Right lobe of liver (tissue), 6 donors: ENCODE measurements around the gene GSTO2. TPM values are rescaled to one million over a fixed set of nuclear protein-coding genes. Genes with fewer than 3 reads are reported as not detected.

Experiments
- ATAC-seq, 4 donors: fragments of 200-7000 bp; cut with Tn5 transposase; one replicate each; pipeline ENCODE4 v1.9.1; 2020; ENCODE audit warnings: mild to moderate bottlenecking in 4 of 4, moderate library complexity in 4 of 4
- DNase-seq, 3 donors: peaks; one replicate each; pipeline ENCODE4 v3.0.0-alpha.2; 2020
- H3K27ac ChIP-seq, 3 donors: fragments of 200-600 bp; one replicate each; pipeline ENCODE4 v1.8.0; 2022
- H3K27me3 ChIP-seq, 2 donors: fragments of 200-600 bp; one replicate each; pipeline ENCODE4 v1.8.0; 2022
- H3K36me3 ChIP-seq, 4 donors: fragments of 200-600 bp; sonication (generic) in 1 of 4; one replicate each; pipeline versions ENCODE4 v1.5.1 to v1.8.0; 2017 to 2022; ENCODE audit warnings: control low read depth in 1 of 4
- H3K4me1 ChIP-seq, 4 donors: fragments of 200-600 bp; sonication (generic) in 1 of 4; one replicate each; pipeline versions ENCODE4 v1.5.1 to v1.8.0; 2017 to 2022; ENCODE audit warnings: control low read depth in 1 of 4
- H3K4me3 ChIP-seq, 3 donors: fragments of 200-600 bp; one replicate each; pipeline ENCODE4 v1.8.0; 2022
- H3K9me3 ChIP-seq, 4 donors: fragments of 200-600 bp; sonication (generic) in 1 of 4; one replicate each; pipeline versions ENCODE4 v1.5.1 to v1.8.0; 2017 to 2022; ENCODE audit warnings: control low read depth in 1 of 4
- POLR2A ChIP-seq: fragments of 450-650 bp; IDR thresholded peaks from one replicate; pipeline ENCODE4 v1.6.1; 2017; ENCODE audit warnings: antibody characterized with exemption, mild to moderate bottlenecking
- WGBS: methylation state at CpG from one replicate; pipeline ENCODE4 v1.1.6; 2018; ENCODE audit warnings: low coverage, low lambda C conversion rate; ENCODE audit not compliant: insufficient coverage; ENCODE audit errors: missing lambda C conversion rate; 5-methylcytosine and 5-hydroxymethylcytosine counted together
- intact Hi-C, 2 donors: fragments of 100-400 bp; cut with DNase I; formaldehyde crosslinking; loops; one replicate each; pipeline versions ENCODE4 v1.11.2 to v1.14.1; 2022
- total RNA-seq, 6 experiments: library from RNA; depleted of rRNA in 2 of 6; stranded (reverse); fragments of >200 nt in 2 of 6; fragmentation: NEBNext Ultra II Directional in 3 of 6; extraction: Animal tissue kit (Norgen Biotek cat#: 25700) in 3 of 6; gene quantifications; one replicate each; pipeline versions ENCODE4 v1.1.0 to v1.2.4, GENCODE V29; 2016 to 2023
- TF ChIP-seq, protein P1 (sequence below), 4 donors: fragments of 200-600 bp in 3 of 4; fragments of 450-650 bp in 1 of 4; IDR thresholded peaks; one replicate each; pipeline versions ENCODE4 v1.5.1 to v1.8.0; 2016 to 2022; ENCODE audit warnings: antibody characterized with exemption in 4 of 4, mild to moderate bottlenecking in 2 of 4
- donor health status: DM: no; HTN: yes; CAD: no.
- donor health status: DM: no; HTN: no; CAD: no.
- donor health status: DM: no; HTN: no; CAD: no.
- donor health status: DM: no; HTN: yes; CAD: no.
- donor health status: DM: no; HTN: yes; CAD: no.

Gene GSTO2
- total RNA-seq, 6 experiments from 2014 or later, result 1.4 to 5.3 (median 2.8) TPM

DNA sequence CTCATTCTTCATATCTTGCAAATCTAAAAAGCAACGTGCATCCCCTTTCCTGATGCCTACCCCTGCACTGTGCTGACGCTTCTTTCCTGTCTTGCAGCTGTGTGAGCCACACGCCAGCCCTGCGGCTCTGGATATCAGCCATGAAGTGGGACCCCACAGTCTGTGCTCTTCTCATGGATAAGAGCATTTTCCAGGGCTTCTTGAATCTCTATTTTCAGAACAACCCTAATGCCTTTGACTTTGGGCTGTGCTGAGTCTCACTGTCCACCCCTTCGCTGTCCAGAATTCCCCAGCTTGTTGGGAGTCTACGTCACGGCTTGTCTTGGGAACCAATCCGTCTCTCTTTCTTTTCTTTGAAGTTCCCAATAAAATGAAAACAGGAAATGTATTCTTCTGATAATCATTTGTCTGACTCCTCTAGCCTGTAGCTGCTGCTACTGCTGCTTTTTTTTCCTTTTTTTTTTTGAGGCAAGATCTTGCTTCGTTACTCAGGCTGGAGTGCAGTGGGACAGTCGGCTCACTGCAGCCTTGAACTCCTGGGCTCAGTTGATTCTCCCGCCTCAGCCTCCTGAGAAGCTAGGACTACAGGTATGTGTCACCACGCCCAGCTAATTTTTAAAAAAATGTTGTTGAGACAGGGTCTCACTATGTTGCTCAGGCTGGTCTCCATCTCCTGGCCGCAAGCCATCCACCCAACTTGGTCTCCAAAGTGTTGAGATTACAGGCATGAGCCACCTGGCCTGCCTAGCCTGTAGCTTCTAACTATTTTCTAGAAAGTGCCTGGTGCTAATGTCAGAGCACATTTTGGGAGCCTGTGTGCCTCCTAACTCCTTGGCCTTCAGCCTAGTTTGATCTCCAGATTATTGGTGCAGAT, 30.3 kb downstream of the GSTO2 start:
- peak overlapping the region; percentile 59 to 83 (median 83) for H3K27ac ChIP-seq
- no peak overlapping the region for H3K4me3 ChIP-seq
- H3K36me3 ChIP-seq, result no peaks in the 10 kb centered on the region
- H3K9me3 ChIP-seq, result no peaks in the 10 kb centered on the region
- WGBS, result 60% methylated on average over 12 of the region's 13 CpGs
- DNase-seq (no peak), ATAC-seq (peak; percentile 29 to 63 (median 40))
- TF ChIP-seq, protein P1, sequence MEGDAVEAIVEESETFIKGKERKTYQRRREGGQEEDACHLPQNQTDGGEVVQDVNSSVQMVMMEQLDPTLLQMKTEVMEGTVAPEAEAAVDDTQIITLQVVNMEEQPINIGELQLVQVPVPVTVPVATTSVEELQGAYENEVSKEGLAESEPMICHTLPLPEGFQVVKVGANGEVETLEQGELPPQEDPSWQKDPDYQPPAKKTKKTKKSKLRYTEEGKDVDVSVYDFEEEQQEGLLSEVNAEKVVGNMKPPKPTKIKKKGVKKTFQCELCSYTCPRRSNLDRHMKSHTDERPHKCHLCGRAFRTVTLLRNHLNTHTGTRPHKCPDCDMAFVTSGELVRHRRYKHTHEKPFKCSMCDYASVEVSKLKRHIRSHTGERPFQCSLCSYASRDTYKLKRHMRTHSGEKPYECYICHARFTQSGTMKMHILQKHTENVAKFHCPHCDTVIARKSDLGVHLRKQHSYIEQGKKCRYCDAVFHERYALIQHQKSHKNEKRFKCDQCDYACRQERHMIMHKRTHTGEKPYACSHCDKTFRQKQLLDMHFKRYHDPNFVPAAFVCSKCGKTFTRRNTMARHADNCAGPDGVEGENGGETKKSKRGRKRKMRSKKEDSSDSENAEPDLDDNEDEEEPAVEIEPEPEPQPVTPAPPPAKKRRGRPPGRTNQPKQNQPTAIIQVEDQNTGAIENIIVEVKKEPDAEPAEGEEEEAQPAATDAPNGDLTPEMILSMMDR (IDR thresholded peaks at IDR 0.05), result no peak
- TF ChIP-seq POLR2A, result no peak
- intact Hi-C loops, result no loop called here
- H3K4me1 ChIP-seq, result peaks cover 0 to 9% (median 0%) of the 10 kb centered on the region in 4 donors
- H3K27me3 ChIP-seq, result no peaks in the 10 kb centered on the region

DNA sequence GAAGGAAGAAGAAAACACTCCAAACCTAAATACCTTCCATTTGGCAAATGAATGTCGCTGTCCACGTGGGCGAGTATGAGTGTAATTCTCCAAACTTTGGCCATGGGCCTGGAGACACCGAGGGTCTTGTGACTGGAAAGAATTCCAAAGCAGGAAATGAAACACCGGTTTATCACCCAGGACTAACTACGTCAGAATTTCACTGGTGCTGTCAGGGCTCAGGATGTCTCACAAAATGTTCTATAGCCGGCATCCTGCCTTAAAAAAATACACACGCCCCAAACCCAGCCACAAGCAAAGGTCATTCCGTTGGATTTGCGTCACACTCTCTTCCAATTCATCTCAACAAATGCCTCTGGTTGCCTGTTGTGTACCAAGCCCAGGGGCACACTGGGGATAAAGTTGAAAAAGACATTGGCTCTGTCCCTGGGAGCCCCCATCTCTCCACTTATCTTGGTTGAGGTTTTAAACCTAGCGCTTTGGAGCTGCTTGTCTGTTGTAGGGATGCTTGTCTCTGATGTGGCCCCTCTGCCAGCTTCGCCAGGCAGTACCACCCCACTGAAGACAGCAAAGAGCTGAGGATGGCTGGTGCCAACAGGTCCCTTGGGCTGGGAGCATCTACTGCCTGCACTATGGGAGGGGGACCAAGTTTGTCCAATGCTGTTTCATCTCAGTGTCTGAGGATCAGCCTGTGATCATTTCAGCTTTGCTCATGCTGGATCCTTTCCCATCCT, 31.2 kb downstream of the GSTO2 start:
- WGBS, result 70% methylated on average over 6 of the region's 12 CpGs

DNA sequence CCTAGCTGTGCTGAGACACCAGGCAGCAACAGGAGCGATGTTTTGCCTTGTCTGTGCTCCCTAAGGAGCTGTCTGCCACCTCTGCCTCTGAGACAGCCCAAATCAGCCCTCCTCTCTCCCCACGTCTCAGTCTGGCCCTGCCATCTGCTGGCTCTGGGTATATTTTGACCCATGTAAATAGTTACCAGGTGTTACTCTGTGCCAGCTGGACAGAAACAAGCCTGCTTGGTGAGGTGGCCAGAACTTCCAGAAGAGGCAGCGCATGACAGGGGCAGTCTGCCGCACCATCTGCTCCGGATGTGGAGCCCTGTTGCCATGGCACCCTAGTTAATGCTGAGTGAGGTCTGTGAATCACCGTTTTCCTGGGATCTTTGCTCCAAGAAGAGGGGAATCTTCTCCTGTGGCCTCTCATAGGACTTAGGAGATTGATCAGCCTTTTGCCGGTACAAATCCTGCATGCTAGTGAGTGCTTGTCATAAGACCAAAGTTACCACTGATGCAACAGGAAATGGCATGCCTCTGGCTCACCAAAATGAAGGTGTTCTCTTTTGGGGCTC, 31.8 kb downstream of the GSTO2 start:
- DNase-seq (peak in 1 of 3 donors; percentile 44), ATAC-seq (peak; percentile 56 to 75 (median 58))
- Histone ChIP-seq H3K4me1 (peaks cover 0 to 9% (median 0%) of the 10 kb centered on the region in 4 donors), H3K27me3 (no peaks in the 10 kb centered on the region), H3K4me3 (no peak overlapping the region), H3K9me3 (no peaks in the 10 kb centered on the region), H3K27ac (peak overlapping the region; percentile 61 to 80 (median 63)), H3K36me3 (no peaks in the 10 kb centered on the region)
- no peak for TF ChIP-seq POLR2A
- TF ChIP-seq, protein P1 (IDR thresholded peaks at IDR 0.05), result no peak
- 29% methylated on average over 5 of the region's 7 CpGs for WGBS
- intact Hi-C loops, result no loop called here

More for the DNA sequence above, 31.2 kb downstream of the GSTO2 start:
- peaks cover 0 to 9% (median 0%) of the 10 kb centered on the region in 4 donors for H3K4me1 ChIP-seq
- TF ChIP-seq POLR2A, result no peak
- TF ChIP-seq, protein P1 (IDR thresholded peaks at IDR 0.05), result no peak
- no peaks in the 10 kb centered on the region for H3K9me3 ChIP-seq
- no peaks in the 10 kb centered on the region for H3K36me3 ChIP-seq
- no peaks in the 10 kb centered on the region for H3K27me3 ChIP-seq
- no peak overlapping the region for H3K4me3 ChIP-seq
- peak overlapping the region; percentile 63 to 83 (median 83) for H3K27ac ChIP-seq
- intact Hi-C loops, result no loop called here
- peak in 1 of 3 donors; percentile 47 for DNase-seq
- ATAC-seq, result peak; percentile 60 to 68 (median 64)

DNA sequence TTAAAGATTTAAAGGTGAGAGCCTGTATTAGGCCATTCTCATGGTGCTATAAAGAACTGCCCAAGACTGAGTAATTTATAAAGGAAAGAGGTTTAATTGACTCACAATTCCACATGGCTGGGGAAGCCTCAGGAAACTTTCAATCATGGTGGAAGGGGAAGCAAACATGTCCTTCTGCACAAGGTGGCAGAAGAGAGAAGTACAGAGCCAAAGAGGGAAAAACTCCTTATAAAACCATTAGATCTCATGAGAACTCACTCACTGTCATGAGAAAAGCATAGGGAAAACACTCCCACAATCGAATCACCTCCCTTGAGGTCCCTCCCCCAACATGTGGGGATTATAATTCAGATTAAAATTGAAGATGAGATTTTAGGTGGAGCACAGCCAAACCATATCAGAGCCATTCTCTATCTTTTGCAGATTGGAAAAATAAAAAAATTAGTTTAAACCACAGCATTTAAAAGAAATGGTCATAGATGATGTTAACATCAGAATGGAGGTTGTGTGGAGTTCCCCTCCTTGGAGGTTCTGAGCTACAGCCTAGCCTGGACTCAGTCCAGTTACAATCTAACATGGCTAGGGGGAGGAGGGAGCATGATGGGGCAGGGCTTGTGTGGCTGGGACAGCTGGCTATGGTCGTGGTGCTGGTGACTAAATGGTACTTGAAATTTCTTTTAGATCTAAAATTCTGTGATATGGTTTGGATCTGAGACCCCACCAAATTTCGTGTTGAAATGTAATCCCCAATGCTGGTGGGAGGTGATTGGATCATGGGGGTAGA, 33.1 kb downstream of the GSTO2 start:
- peaks cover 0 to 9% (median 0%) of the 10 kb centered on the region in 4 donors for H3K4me1 ChIP-seq
- 64% methylated on average over 1 of the region's 3 CpGs for WGBS
- no peak overlapping the region for H3K27ac ChIP-seq

More for the DNA sequence above, 33.1 kb downstream of the GSTO2 start:
- H3K9me3 ChIP-seq, result no peaks in the 10 kb centered on the region
- intact Hi-C loops, result no loop called here
- H3K27me3 ChIP-seq, result no peaks in the 10 kb centered on the region
- H3K36me3 ChIP-seq, result no peaks in the 10 kb centered on the region
- TF ChIP-seq, protein P1 (IDR thresholded peaks at IDR 0.05), result no peak
- TF ChIP-seq POLR2A, result no peak
- ATAC-seq (no peak), DNase-seq (no peak)
- no peak overlapping the region for H3K4me3 ChIP-seq
